GM12872 (cell line): ENCODE data around the gene PALLD.

Experiments used
- CTCF ChIP-seq: IDR thresholded peaks from 3 replicates; pipeline ENCODE4 v1.5.1; 2011; ENCODE audit warnings: low read depth, mild to moderate bottlenecking, low read length, moderate library complexity; ENCODE audit not compliant: insufficient read depth

PALLD gene

GRCh38 chr4:168647646-168648375, 151.0 kb downstream of the PALLD start:
- TF ChIP-seq CTCF, result no peak

GRCh38 chr4:168648494-168648893, 151.6 kb downstream of the PALLD start:
- no peak for TF ChIP-seq CTCF

GRCh38 chr4:168648929-168649328, 152.1 kb downstream of the PALLD start:
- TF ChIP-seq CTCF, result no peak

GRCh38 chr4:168651374-168651773, 154.5 kb downstream of the PALLD start:
- no peak for TF ChIP-seq CTCF

- TF ChIP-seq CTCF, result no peak
These were observed 155.0 kb downstream of the PALLD start for GRCh38 chr4:168651864-168652263.

- TF ChIP-seq CTCF, result no peak
These were observed 155.9 kb downstream of the PALLD start for GRCh38 chr4:168652755-168653154.

GRCh38 chr4:168654104-168654847, 157.4 kb downstream of the PALLD start:
- no peak for TF ChIP-seq CTCF
